NCI-H748 (cell line): ENCODE data around the gene NUP62.
A peak's percentile ranks its signal among the peaks of the same experiment; 100 is the strongest.
"Not testable (repeated sequence)": the region's sequence is repeated elsewhere in the genome, so short reads cannot be mapped to it uniquely, and the experiment has no call there.

ENCODE experiments used
- DNase-seq: peaks from one replicate; lab custom pipeline; 2025; ENCODE audit not compliant: unreplicated experiment; lab: John Stamatoyannopoulos, UW

Gene NUP62, protein sequence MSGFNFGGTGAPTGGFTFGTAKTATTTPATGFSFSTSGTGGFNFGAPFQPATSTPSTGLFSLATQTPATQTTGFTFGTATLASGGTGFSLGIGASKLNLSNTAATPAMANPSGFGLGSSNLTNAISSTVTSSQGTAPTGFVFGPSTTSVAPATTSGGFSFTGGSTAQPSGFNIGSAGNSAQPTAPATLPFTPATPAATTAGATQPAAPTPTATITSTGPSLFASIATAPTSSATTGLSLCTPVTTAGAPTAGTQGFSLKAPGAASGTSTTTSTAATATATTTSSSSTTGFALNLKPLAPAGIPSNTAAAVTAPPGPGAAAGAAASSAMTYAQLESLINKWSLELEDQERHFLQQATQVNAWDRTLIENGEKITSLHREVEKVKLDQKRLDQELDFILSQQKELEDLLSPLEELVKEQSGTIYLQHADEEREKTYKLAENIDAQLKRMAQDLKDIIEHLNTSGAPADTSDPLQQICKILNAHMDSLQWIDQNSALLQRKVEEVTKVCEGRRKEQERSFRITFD

DNA sequence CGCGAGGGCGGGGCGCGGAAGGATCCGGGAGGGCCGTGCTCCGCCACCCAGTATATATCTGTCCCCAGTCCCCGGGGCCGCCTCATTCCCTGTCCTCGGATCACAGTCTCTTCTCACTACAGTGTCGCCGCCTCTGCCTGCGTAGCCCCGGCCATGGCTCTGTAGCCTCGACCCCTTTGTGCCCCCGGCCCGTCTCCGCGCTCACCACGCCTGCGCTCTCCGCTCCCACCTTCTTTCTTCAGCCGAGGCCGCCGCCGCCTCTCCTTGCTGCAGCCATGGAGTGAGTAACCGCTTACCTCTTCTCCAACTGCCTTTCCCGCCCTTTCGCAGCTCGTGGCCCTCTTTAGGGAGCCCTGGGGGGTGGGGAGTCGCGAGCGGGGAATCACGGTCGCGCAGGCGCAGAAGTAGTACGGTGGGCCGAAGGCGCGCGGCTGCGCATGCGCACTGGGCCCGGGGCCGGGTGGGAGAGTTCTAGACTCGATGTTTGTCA lies at the start of gene NUP62, which contains the start of gene ATF5:
TSS of gene NUP62 (minus strand) at position 384 of the 490 bp plus-strand sequence. CDS start 19,697 bp downstream, outside the sequence.
TSS of gene ATF5 (plus strand) at position 85 of the 490 bp plus-strand sequence. CDS start 1,646 bp downstream, outside the sequence.
- peak; percentile 97 for DNase-seq

DNA sequence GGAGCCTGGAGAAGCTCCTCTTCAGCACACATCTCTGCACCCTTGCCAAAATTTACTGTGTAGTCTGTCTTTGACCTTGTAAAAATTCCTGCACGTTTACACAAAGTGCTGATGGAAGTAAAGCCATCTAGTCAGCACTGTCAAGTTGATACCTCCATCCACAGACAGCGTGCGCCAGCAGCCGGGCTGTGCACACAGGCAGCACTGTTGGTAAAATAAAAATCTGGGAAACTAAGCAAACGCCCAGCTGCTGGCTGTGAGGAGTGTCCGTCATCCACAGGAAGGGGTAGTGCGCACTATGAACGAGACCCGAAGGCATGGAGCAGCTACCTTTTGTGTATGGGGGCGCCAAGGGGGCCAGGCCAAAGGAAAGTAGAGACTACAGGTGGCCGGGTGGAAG lies 49.0 kb upstream of the NUP62 start:
- DNase-seq, result no peak

DNA sequence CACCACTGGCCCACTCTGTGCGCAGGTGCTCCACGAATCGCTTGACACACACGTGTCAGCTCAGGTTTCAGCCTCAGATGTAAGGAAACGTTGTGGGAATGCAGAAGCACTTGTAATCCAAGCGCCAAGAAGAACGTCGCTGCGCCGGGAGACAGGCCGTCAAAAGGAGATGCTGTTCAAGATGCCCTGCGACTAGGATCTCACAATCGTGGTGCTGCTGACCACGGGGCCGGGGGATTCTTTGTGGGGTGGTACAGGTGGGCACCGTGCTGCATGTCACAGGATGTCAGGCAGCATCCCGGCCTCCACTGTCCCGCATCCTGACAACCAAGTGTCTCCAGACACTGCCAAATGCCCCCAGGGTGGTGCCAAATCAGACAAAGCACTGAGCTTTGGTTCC lies 48.6 kb upstream of the NUP62 start:
- DNase-seq, result no peak

DNA sequence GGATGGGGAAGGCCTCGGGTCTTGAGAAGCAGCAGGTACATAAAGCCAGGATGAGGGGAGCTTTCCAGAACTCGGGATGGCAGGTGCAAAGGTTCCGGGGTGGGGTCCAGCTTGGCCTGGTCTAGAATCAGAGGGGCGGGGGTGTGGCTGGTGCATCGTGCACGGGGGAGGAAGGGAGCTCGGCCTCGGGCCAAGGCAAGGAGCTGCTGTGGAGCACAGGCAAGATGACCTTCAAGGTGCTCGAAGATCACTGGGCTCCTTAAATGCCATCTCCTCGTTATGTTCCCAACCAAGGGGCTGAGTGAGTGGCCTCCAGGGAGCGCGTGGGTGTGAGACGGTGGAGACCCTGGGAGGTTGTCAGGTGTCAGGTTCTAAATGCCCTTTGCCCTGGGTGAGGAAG lies 47.8 kb upstream of the NUP62 start:
- DNase-seq, result no peak

DNA sequence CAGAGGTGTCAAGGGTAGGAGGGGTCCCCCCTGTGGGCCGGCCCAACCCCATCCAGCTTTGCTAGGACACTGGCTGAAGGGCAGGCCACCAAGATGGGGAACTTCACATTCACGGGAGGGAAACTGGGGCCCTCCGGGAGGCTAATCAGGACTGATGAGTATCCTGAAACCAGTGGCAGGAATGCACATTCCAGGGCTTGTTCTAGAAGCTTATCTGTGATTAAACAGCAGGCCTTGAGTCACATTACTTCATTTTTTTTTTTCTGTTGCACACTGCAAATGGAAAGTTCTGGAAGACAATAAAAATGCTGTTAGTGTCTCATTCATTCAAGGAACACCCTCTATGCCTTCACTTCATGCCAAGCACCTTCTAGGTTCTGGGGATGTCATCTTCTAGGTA lies 47.2 kb upstream of the NUP62 start:
- DNase-seq, result no peak

DNA sequence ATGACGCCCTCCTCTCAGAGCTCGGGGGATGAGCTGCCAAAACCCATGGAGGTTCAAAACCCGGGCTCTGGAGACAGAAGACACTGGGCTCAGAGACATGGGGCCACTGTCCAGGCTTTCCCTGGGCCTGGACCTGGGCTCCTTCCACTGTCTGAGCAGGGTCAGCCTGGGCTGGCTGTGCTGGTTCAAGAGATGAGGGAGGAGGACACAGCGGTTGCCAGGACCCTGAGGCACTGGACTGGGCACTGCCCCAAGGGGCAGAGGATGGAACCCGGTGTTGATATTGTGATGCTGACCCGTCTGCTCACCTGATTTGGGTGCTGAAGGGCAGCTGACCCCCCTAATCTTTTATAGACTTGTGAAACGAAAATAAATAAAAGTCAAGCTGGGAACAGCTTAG lies 45.7 kb upstream of the NUP62 start:
- DNase-seq, result no peak

DNA sequence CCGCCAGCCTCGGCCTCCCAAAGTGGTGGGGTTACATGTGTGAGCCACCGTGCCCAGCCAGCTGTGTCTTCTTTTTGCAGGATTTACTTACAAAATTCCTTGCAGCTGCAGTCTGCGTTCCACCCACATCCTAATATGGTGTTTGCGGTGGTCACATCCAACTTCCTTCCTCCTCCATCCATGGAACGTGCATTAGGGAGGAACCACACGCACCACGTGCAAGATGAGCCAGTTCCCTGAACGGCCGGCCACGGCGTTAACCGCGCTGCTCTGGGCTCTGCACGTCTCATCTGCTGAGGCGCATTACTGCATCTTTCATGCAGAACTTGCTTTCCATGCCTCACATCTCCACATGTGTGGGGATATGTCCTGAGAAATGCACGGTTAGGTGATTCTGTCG lies 44.7 kb upstream of the NUP62 start:
- DNase-seq, result no peak

DNA sequence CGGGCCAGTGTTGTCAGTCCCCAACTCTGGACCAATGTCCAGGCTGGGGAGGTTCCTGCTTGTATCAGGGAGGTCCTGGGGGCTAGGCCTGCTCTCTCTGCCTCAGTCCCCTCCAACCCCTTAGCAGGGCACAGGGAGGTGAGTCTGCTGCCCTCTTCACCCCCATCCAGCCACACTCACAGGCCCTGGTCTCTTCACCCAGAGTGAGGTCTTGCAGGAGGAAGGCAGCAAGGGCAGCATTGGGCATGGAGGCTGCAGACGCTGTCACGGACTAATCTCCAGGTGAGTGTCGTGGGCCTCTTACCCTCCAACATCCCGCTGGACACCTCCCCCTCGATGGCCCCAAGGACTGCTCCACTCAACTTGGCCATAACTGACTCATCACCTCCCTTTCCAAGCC lies 43.5 kb upstream of the NUP62 start:
- no peak for DNase-seq

DNA sequence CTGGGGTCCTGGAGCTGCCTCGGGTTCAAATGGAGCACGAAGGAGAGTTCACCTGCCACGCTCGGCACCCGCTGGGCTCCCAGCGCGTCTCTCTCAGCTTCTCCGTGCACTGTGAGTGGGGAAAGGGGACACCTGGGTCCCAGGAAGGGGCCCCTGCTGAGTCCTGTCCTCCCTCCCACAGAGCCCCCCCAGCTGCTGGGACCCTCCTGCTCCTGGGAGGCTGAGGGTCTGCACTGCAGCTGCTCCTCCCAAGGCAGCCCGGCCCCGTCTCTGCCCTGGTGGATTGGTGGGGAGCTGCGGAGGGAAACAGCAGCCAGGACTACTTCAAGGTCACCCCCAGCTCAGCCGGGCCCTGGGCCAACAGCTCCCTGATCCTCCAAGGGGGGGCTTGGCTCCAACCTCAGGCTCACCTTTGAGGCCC lies 42.7 kb upstream of the NUP62 start:
- no peak for DNase-seq

DNA sequence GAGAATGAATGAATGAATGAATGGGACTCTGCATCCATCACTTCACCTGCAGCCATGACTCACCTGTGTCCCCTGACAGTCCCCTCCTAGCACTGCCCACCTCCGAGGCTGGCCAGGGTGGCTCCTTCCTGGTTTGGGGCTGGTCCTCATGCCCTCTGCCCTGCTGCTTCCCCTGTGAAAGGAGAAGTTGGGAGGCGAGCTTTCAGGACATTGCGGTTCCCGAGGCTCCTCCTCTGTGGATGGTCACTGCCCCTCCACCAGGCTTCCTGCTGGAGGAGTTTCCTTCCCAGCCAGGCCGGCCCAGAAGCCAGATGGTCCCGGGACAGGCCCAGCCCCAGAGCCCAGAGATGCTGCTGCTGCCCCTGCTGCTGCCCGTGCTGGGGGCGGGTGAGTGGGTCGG lies 40.1 kb upstream of the NUP62 start:
- not testable (repeated sequence) for DNase-seq

DNA sequence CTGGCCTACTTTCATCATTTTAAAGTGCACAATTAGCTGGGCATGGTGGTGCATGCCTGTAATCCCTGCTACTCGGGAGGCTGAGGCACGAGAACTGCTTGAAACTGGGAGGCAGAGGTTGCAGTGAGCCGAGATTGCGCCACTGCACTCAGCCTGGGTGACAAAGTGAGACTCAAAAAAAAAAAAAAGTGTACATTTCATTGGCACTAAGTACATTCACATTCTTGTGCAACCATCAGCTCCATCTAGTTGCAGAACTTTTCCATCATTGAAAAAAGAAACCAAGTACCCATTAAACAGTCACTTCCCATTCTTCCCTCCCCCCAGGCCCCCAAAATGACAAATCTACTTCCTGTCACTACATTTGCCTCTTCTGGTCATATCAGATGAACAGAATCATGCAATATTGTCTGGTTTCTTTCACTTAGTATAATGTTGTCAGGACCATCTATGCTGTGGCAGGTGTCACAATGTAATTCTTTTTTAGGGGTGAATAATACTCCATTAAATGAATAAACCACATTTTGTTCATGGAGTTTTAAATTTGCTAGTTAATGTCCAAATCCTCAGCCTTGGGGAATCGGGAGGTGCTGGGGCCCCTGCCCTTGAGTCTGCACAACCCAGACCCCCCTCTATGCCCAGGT lies 39.1 kb upstream of the NUP62 start:
- DNase-seq, result no peak

DNA sequence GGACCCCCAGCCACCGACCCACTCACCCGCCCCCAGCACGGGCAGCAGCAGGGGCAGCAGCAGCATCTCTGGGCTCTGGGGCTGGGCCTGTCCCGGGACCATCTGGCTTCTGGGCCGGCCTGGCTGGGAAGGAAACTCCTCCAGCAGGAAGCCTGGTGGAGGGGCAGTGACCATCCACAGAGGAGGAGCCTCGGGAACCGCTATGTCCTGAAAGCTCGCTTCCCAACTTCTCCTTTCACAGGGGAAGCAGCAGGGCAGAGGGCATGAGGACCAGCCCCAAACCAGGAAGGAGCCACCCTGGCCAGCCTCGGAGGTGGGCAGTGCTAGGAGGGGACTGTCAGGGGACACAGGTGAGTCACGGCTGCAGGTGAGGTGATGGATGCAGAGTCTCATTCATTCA lies 31.7 kb upstream of the NUP62 start, which contains the start of gene SIGLEC11:
TSS of gene SIGLEC11 (minus strand) at position 193 of the 400 bp plus-strand sequence. CDS start at position 102, 91 bp downstream.
- not testable (repeated sequence) for DNase-seq

DNA sequence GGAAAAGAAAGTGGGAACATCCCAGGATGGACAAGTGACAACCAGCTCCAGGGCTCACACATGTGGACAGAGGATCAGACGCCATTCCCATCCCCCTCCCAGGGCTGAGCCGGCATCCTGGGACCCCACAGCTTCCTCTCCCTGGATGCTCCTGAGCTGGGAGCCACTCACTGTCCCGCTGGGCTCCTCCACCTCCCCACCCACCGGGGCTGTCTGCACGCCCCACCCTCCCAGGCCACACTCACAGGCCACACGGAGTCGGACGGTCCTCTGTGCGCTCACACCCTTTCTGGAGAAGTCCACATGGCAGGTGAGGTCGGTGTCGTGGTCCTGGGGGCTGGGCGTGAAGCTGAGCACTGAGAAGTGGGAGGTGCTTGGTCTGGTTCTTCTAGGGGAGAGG lies 30.6 kb upstream of the NUP62 start:
- DNase-seq, result not testable (repeated sequence)

DNA sequence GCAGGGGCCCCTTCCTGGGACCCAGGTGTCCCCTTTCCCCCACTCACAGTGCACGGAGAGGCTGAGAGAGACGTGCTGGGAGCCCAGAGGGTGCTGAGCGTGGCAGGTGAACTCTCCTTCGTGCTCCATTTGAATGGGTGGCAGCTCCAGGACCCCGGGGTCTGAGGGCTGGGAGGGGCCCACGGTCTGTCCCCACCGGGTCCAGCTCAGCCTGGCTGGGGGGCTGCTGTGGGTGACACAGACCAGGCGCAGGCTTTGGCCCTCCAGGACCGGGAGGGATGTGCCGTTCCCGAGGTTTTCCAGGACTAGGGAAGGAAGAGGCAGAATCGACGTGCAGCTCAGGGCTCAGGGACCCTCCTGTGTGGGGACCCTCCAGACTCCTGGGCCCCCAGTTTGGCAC lies 29.3 kb upstream of the NUP62 start:
- DNase-seq, result not testable (repeated sequence)

DNA sequence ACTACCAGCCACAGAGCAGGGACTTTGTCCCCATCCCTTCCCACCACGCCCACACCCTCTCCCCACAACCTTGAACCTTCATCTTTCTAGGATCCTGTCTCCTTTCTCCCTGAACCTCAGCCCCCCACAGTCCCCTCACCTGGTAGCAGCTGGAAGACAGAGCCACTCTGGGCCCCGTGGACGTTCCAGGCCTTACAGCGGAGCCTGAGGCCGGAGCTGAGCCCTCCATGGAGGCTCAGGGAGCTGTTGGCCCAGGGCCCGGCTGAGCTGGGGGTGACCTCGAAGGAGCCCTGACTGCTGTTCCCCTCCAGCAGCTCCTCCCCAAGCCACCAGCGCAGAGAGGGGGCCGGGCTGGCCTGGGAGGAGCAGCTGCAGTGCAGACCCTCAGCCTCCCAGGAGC lies 28.8 kb upstream of the NUP62 start:
- not testable (repeated sequence) for DNase-seq

DNA sequence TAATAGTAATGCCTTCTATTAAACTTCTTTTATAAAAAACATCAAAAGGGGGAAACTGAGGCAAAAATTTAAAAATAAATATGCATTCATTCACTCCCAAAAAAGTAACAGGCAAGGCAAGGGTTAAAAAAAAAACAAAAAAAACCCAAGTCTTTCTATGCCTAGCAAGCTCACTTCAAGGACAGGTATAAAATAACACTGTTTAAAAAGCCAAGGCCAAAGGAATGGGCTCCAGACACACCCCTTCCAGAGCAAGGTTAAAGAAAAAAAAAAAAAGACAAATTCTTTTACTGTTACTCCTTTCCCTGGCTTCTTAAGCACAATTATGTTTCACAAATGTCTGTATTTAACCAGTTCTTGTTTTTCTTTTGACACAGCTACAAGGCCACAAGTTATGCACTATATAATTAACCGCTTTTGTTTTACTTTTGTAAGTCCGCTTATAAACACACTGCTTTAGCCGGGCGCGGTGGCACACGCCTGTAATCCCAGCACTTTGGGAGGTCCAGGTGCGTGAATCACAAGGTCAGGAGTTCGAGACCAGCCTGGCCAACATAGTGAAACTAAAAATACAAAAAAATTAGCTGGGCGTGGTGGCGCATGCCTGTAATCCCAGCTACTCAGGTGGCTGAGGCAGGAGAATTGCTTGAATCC lies 28.1 kb upstream of the NUP62 start:
- DNase-seq, result no peak

DNA sequence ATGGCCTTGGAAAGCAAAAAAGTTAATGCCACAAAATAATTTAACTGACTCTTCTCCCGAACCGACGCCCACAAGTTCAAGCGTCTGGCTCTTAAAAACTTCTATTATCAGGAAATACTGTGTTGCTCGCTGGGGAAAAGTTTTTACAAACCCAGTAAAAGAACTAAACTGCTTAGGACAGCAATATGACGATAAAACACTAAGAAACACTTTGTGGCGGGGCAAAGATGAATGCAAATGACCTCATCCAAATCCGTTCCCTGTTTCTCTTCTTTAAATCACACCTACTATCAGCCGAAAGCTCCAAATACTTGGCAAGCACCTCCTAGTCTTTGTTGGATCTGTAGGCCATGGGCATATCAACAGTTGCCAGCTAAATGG lies 26.8 kb upstream of the NUP62 start:
- DNase-seq, result no peak

DNA sequence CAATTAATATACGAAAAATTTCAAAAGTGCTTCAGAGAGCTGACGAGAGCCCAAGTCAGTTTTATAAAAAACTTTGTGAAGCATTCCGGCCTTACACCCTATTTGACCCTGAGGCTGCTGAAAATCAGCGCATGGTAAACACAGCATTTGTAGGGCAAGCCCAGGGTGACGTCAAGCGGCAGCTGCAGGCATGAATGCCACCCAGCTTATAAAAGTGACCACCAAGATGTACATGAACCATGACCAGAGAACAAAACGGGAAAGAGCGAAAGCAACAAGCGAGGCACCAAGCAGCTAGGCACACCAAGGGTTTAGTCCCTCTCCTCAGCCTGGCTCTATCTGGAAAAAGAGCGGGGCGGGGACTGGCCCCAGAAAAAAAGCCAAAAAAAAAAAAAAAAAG lies 25.6 kb upstream of the NUP62 start:
- no peak for DNase-seq

DNA sequence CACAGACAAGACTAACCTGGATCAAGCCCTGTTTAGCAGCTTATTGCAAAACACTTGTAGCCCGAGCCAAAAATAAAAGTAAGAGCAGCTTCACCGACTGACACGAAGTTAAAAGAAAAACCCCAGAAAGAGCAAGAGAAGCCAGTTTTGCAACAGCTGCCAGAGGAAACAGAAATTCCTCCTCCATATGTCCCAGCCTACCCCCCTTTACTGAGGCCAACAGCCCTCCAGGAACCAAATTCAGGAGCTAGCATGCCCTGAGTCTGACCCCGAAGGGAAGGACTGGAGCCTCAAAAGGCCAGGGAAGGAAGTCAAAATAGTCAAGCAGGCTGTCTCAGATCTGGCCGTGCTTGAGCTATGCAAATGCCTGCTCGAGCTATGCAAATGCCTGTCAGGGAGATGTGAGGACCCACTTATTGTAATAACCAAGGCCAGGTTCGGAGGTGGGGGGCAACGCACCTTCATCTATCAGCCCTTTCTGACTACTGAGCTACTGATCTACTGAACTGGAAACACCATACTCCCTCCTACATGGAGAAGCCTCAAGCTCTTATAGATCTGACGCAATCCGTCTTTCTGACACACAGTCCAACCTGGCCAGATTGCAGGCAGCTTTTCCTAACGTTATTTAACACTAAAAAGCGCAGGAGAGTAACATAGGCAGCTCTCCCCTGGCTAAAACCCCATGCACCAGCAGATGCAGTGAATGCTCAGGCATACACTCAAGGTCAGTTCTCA lies 25.0 kb upstream of the NUP62 start:
- no peak for DNase-seq

DNA sequence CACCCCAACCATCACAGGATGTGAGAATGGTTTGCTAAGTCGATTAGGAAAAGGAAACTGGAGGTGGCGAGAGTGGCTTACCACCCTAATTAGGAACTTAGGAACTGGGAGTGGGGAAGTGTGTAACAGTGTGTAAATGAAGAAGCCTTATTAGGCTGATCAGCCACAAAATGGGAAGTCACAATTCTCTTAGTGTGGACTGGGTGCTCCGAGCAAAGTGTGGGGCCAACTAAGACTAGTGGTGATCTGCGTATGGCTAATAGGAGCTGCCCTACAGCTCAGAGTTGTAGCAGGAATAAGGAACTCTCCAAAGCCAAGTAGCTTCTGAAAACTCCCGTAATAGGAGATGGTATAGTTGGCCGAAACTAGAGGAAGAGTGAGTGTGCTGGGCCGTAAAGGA lies 24.1 kb upstream of the NUP62 start:
- no peak for DNase-seq

DNA sequence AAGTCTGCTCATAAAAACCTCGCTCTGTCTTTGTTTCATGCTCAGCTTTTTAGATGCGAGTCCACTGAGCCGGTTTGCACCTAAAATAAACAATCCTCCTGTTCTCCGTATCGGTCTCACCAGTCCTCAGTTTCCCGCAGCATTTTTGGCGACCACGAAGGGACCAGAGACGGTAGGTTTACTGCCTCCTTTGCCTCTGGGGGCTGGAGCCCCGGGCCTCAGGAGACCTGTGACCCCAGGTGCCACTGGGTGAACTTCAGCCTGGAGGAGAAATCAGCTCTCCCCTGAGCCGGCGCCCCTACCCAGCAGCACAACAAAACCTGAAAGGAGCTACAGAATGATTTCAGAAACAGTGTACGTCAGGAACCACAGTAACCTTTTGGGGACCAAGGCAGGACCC lies 23.6 kb upstream of the NUP62 start:
- no peak for DNase-seq
